Putamen (tissue), 1 donor: Measurements from ENCODE around the gene HNMT.
"Not testable (repeated sequence)": the region's sequence is repeated elsewhere in the genome, so short reads cannot be mapped to it uniquely, and the experiment has no call there.

Source experiments
- DNase-seq: peaks from one replicate; pipeline ENCODE4 v3.0.0-alpha.2; 2016; ENCODE audit warnings: low spot score

Gene HNMT

DNA sequence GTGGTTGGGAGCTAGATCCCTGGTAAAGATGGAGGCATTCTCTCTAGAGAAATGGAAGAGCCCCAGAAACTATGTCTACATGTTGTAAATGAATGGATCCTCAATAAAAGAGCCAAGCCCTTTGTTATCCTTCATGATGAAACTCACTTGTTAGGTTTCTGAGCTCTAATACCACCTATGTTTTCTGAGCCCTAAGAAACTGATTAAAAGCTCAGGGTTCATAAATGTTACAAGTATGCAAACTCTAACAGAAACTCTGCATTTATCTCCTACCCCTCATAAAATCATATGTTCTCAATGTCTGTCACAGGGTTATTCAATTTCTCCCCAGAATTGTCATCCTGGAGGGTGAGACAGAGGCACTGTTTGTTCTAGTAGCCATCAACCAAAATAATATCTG, 18.0 kb upstream of the HNMT start:
- DNase-seq = no peak

DNA sequence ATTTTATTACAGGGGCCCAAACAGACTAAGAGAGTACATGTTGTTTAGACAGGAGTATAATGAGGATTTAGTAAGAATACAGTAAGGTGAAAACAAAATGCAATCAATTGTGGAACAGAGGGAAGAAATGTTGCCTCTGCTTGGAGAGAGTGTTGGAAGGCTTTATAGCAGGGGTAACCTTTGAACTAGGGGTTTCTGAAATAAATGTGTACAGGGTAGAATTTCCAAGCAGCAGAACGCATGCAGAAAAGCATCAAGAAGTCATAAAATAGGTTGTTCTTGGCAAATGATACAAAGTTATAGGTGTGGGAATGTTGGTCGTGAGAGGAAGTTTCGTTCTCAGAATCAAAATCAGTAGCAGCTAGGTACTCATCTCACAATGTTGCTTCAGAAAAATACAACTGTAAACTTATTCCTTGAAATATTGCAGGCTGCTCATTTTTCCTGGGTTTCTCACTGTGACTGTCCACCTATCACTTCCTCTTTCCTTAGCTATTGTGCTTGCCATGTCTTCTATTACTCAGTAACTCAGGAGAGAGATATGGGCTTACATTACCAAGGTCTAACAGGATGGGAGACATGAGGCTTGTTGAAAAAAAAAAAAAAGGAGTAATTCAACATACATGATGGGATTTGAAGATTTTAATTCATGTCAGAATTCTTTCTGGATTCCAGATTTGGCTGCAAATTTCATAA, 17.1 kb upstream of the HNMT start:
- no peak for DNase-seq

DNA sequence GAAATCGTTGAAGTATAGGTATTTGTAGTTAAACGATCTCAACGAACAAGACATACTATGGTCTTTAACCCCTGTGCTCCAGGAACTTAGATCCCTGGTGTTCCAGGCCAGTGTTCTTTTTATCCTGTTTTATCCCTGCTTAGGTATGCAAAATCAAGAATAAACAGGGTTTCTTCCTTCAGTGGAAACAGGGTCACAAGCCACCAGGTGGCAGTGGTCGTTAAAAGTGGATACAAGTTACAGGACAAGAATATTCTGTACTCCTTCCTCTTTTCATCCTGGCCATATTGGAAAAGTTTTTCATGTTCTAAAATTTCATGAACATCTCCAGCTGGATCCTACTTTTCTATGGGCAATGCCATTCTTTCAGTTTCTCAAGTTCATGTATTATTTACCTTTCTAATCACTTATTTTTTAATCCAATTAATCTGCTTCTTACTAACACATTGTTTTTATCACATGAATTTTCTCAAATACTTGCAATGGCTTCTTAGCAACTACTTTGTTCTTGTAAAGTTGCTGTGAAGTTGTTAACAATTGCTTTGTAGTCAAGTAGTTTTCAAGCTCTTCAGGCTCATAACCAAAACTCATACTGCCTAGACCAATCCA, 16.4 kb upstream of the HNMT start:
- peak; percentile 60 for DNase-seq

DNA sequence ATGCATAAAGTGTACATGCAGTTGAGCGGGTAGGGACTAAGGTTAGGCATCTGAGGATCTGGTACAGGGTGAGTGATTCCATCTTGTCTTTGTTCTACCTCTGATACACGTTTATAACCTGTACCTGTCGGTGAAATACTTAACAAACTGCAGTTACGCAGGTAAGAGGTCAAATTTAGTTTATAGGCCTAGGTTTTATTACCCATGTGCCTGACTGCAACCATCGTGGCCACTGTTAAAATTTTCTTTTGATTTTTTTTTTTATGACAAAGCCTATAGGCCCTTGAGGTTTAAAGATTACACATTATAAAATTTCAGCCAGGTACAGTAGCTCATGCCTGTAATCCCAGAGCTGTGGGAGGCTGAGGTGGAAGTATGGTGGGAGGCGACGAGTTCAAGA, 15.4 kb upstream of the HNMT start:
- DNase-seq = no peak

DNA sequence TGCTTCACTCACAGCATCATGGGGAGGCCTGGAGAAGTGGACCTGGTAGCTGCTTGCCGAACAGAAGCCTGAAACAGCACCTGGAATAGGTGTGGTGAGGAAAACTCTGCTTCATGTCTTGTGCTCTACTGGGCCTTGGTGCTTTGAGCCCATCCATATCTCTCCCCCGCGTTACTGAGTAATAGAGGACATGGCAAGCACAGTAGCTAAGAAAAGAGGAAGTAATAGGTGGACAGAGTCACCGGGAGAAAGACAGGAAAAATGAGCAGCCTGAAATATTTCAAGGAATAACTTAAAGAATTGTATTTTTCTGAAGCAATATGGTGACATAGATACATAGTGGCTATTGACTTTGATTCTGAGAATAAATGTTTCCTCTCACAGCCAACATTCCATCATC, 14.0 kb upstream of the HNMT start:
- no peak for DNase-seq

DNA sequence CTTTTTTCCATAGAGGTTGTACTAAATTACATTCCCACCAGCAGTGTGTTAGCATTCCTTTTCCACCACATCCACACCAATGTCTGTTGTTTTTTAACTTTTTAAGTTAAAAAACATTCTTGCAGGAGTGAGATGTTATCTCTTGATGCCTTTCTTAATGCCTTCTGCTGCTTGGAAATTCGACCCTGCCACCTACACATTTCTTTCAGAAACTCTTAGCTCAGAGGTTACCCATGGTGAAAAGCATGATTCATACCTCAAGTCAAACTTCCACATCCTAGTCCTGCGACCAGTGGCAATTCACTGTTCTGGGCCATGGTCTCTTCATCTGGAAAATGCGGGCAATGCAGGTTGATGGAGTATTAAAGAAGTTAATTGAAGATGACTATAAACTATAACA, 12.7 kb upstream of the HNMT start:
- no peak for DNase-seq

DNA sequence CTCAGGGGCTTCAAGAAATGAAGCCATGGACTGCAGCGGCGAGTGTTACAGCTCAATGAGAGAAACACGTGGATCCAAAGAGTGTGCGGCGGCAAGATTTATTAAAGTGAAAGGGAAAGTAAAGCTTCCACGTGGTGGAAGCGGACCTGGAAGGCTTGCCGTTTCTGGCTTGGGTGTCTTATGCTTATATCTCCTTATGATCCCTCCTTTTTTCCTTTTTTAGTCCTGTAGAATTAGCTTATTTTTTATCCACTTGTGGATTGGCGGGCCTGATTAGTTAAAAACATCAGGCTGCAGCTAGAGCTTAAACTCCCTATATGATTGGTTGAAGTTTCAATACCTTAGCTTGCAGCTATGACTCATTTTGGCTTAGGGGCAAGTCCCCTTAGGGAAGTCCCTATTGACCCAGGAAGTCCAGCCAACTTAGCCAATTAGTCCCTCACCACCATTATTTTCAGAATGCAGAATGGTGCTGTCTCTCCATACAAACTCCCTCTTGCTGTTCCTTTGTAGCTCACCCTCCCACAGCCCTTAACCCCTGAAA, 11.6 kb upstream of the HNMT start:
- DNase-seq = no peak

DNA sequence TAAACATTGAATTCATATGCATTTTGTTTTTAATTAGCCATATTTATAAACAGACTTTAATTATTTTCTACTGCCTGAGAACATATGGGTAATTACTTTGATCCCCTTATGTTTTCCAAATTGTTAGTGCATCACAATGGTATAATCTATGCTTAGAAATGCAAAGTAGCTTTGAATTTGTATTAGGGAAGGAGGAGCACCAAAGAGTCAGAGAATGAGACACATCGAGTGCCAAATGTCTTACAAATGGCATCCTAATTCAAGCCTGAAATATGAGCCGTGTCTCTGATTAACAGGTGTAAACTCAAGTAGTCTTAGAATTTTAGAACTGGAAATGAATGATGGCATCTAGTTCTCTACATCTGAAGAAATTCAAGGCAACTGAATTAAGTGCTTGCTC, 8.7 kb upstream of the HNMT start:
- no peak for DNase-seq

DNA sequence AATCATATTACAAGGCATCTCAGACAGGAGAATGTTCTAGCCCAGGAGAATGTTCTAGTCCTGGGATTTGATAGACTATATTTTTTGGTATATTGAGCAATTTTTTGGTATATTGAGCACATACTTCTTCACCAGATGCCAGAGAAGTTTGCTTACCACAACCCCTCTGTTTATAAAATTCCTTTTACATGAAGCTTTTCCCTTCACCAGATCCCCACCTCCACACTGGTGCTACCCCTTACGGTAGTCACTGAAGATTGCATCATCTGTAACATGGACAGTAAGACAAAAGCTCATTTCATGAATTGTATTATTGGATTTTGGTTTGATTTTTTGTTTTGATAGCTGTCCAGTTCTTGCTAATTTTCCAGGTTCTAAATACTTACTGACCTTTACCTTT, 7.2 kb upstream of the HNMT start:
- no peak for DNase-seq

DNA sequence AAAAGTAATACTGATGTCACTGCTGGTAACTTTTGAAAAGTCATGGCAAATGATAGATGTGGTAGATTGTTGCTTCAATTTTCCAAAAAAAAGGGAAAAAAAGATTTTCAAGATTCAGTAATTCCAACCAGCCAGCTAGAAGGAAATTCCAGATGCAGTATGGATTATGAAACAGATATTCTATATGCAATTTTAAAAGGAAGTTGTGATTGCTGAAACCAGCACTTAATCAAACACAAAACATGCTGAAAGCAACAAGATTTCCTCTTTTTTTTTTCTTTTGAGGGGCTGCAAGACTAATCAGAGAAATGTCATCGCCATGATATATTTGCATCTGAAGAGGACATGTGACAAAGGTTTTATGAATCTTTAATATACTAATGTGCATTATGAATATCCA, 5.1 kb upstream of the HNMT start:
- DNase-seq = no peak

DNA sequence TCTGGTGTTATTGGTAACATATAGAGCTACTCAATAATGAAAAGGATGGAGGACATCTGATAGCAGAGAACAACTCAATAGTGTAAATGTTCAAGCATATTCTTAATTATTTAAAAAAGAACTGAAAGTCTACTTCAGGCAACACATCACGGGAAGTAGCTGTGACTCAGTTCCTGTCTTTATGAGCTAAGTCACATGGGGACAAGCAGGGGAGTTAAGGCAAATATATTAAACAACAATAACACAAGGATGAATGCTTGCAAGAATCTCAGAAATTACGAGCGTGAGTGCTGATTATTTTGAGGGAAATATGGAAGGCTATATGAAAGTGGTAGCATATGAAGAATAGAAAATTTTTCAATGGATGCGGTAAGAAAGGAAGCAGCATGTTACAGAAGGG, 4.0 kb upstream of the HNMT start:
- DNase-seq = no peak

DNA sequence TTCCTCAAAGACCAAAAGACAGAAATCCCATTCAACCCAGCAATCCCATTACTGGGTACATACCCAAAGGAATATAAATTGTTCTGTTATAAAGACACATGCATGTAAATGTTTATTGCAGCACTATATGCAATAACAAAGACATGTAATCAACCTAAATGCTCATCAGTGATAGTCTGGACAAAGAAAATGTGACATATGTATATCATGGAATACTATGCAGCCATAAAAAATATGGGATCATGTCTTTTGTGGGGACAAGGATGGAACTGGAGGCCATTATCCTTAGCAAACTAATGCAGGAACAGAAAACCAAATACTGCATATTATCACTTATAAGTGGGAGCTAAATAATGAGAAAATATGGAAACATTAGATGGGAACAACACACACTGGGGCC, 2.7 kb upstream of the HNMT start:
- DNase-seq = no peak

DNA sequence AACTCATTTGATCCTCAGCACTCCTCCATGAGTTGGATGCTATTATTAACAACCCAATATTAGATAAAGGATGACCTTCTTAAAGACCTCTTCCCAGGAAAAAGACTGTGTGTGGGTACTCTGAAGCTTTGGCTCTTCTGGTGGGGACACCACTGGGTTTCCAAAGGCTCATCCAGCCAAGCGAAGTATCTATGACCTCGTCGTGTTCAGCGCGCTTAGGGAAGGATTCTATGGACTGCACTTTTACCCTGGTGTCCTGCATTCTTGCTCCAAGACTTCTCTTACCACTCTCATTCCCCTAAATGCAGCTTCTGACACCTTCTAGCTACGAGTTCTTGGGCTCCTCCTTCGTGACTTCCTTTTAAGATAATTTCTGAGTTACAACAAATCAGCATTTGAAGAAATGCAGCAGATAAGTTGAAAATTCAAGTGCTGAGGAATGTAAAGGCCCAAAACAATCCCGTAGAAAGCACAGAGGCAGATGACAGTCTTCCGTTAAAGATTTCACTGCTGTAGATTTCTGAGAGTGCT, 673 bp upstream of the HNMT start:
- no peak for DNase-seq

DNA sequence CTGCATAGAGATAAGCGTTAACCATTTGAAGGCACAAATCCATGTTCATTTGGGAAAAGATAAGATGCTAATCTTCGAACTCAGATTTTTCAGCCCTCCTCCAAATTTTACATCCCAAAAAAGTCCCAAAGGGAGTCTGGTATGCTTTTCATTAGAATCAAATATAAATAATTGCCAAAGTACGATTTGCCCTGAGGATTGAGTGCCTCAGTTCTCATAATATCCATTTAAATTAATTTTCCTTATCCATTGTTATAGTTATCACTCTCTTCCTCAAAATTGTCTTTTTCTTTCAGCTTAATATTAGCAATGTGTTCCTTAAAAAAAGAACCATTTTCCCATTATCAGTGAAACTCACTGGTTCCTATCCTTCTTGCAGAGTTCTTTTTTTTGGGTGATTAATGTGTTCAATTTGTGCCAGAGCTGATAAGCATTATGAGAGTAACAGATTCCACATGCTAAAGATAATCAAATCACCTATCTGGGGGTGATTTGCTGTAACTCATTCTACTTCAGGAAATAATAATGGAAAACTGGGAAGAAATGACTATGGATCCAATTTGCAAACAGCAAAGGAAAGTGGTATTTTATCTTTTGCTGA, 686 bp downstream of the HNMT start:
- DNase-seq = no peak

DNA sequence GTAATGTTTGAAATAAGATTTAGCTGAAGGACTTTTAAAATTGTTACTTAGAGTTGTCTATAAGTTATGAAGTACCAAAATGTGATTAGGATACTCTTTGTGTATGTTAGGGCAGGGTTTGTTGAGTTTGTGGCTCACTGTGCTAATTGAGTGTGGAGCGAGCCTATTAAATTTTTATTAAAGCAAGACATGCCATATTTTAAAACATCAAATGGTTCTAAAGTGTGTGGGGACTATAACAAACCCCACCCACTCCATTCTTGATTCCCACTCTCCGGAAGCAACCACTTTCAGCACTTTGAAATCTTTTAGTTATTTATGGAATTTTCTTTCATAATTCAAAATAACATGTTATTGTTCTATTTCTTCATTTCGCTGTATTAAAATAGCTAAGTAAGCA, 1.8 kb downstream of the HNMT start:
- no peak for DNase-seq

DNA sequence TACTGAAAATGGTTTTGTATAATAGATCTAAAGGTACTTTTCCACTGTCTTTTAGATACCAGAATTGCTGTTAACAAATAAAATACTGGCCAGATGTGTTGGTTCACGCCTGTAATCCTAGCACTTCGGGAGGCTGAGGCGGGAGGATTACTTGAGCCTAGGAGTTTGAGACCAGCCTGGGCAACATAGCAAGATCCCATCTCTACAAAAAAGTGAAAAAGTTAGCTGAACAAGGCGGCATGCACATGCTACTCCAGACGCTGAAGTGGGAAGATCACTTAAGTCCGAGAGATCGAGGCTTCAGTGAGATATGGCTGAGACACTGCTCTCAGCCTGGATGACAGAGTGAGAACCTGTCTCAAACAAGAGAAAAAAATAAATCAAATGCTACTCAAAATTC, 2.8 kb downstream of the HNMT start:
- DNase-seq = no peak

DNA sequence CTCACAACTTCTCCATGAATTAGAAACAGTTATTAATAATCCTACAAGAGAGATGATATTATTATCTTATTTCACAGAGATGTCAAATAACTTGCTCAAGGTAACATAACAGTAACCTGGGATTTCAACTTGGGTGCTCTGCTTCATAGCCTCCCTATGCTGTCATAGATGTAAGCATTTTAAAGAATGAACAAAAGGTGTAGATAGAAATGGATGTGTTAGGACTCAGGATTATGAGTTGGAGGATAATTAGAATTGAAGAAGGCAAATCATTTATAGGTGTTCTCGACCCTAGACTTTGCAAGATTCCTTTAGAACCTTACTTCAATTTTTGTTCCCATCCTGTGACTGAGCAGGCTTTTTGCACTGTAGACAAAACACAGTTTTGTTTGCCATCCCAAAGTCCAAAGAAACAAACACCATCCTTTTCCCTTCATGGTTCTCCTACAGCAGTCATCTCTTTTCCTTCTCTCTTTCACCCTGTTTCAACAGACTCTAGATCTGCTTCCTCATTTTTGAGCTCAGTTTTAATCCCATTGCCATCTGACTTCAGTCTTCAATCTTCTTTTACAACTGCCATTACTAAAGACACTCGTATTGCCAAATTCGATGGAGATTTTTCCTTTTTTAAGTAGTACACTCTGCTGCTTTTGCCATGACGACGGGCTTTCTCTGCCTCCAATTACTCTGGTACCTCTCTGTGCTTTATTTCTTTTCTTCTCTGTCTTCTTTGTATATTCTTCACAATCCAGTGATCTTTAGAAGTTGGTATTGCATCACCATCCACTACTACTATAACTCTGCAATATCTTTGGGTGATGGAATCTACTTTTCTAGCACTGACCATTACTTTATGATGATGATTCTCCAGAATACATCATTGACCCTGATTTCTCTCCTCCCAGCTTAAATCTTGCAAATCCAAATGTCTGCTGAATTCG, 4.5 kb downstream of the HNMT start:
- DNase-seq = no peak

DNA sequence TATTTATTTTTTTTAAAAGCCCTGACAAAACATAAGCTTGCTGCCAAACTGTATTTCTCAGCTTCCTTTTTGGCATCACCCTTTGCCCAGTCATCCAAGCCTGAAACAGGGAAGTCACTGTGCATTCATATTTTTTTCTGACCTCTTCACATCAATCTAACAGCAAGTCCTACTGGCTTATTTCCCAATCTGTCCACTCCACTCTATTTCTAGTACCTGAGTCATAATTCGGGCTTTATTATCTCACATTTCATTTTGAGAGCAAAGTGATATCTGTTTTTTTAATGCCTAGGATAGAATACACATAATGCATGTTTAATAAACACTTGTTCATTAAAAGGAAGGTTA, 5.1 kb downstream of the HNMT start:
- no peak for DNase-seq

DNA sequence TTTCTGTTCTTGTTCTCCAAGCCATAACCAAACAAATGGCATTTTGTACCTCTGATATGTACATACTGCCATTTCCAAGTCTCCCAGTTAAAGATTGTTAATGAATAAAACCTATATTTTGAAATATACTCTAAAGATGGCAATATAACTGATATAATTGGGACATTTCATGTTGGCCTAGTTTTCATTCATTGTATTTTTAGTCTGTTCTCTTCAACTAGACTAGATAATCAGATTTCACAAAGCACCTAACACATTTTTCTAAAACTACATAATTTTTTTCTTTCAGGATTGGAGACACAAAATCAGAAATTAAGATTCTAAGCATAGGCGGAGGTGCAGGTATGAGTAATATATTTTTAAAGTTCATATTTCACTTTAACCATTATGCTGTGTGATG, 5.6 kb downstream of the HNMT start:
- no peak for DNase-seq

DNA sequence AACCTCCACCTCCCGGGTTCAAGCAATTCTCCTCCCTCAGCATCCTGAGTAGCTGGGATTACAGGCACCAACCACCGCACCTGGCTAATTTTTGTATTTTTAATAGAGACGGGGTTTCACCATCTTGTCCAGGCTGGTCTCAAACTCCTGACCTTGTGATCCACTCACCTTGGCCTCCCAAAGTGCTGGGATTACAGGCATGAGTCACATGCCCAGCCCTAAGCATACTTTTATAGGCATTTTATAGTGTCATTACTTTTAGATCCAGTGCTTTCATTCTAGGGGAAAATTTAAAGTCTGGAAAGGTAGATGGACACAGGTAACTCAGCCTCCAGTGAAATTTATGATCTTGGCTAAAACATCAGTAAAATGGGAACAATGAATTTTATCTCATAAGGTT, 7.0 kb downstream of the HNMT start:
- DNase-seq = not testable (repeated sequence)

DNA sequence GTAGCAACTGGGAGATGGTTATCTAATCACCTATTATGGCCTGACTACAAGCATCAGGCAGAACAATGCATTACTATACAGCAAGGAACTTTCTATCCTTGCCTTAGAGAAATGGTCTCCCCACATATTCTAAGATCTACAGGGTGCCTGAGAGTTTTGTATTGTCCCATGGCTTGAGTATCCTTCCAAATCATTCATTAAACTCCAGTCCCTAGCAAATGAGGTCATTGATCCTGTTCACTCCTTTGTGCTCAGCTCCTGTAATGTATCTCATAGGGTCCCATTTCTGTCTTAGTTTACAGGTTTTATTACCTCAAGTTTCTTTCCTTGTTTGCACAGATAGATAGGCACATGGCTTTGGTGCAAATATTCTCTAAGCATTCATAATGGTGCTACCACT, 9.0 kb downstream of the HNMT start:
- DNase-seq = no peak
